ENCODE results near the gene PLPP4. TPM values are rescaled to one million over a fixed set of nuclear protein-coding genes. Genes with fewer than 3 reads are reported as not detected.

Gene PLPP4
- polyA plus RNA-seq, 6 donors from 2014 or later: not detected

- ATAC-seq (ENCODE audit: low read depth in 2 of 2): no peak
- no peak for DNase-seq
- no peak overlapping the region for H3K27ac Mint-ChIP-seq
- peaks cover 0 to 5% (median 0%) of the 10 kb centered on the region in 3 donors for H3K27me3 Mint-ChIP-seq
- H3K4me3 Mint-ChIP-seq: no peak overlapping the region
- no peaks in the 10 kb centered on the region for H3K4me1 Mint-ChIP-seq
- H3K9me3 Mint-ChIP-seq: peaks cover 4 to 30% (median 21%) of the 10 kb centered on the region in 7 donors
- no peaks in the 10 kb centered on the region for H3K36me3 Mint-ChIP-seq
Observed at GRCh38 chr10:120553911-120554310, 96.9 kb downstream of the PLPP4 start.

- no peak overlapping the region for H3K4me3 Mint-ChIP-seq
- ATAC-seq (ENCODE audit: low read depth in 2 of 2): no peak
Observed at GRCh38 chr10:120555436-120555835, 98.4 kb downstream of the PLPP4 start.

GRCh38 chr10:120555842-120556532 is 99.0 kb downstream of the PLPP4 start:
- DNase-seq (no peak), ATAC-seq (ENCODE audit: low read depth in 2 of 2) (no peak)
- H3K27ac Mint-ChIP-seq: no peak overlapping the region
- no peak overlapping the region for H3K4me3 Mint-ChIP-seq
- no peaks in the 10 kb centered on the region for H3K4me1 Mint-ChIP-seq
- no peaks in the 10 kb centered on the region for H3K36me3 Mint-ChIP-seq
- H3K27me3 Mint-ChIP-seq: peaks cover 0 to 5% (median 0%) of the 10 kb centered on the region in 3 donors
- peaks cover 4 to 30% (median 21%) of the 10 kb centered on the region in 7 donors for H3K9me3 Mint-ChIP-seq

More at GRCh38 chr10:120555436-120555835, 98.4 kb downstream of the PLPP4 start:
- no peaks in the 10 kb centered on the region for H3K36me3 Mint-ChIP-seq
- H3K9me3 Mint-ChIP-seq: peaks cover 4 to 30% (median 21%) of the 10 kb centered on the region in 7 donors
- DNase-seq: no peak
- H3K27me3 Mint-ChIP-seq: peaks cover 0 to 5% (median 0%) of the 10 kb centered on the region in 3 donors
- H3K4me1 Mint-ChIP-seq: no peaks in the 10 kb centered on the region
- no peak overlapping the region for H3K27ac Mint-ChIP-seq

DNA sequence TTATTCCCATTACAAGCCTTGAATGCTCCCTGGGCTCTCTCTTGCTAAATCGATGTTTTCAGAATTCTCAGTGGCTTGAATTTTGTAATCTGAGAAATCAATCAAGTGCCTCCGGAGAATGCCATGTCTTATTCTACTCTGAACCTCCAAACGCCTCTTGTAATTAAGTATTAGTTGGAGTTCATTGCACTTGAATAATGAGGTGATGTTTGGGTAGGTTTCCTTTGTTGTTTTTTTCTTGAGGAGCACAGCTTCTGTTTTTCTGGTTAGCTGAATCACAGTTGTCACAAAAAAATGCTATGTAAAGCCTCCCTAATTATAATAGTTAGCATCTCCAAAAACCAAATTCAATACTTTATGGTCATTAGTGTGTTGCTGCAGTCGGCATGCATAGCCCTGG is 100.3 kb downstream of the PLPP4 start:
- H3K9me3 Mint-ChIP-seq: peaks cover 4 to 29% (median 15%) of the 10 kb centered on the region in 7 donors
- H3K27ac Mint-ChIP-seq: no peak overlapping the region
- DNase-seq (no peak), ATAC-seq (ENCODE audit: low read depth in 2 of 2) (no peak)
- no peaks in the 10 kb centered on the region for H3K36me3 Mint-ChIP-seq
- peaks cover 0 to 5% (median 0%) of the 10 kb centered on the region in 3 donors for H3K27me3 Mint-ChIP-seq
- H3K4me3 Mint-ChIP-seq: no peak overlapping the region
- no peaks in the 10 kb centered on the region for H3K4me1 Mint-ChIP-seq

DNA sequence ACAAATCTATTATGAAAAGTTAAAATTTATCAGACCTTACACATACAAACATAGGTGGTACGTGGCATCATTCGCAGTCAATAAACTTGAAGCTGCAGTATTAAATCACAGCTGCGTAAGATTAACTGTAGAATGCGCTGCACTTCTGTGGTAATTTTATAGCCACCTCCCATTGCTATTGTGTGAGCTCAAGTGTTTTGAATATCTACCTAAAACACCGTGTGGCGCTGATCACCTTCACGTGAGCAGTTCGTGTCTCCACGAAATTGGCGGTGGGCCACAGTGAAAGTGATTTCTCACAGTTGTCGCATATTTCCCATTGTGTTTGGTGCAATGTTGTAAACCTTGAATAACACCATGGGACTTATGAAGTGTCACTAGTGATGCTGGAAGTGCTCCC is 102.8 kb downstream of the PLPP4 start:
- Mint-ChIP-seq H3K27me3 (peaks cover 0 to 5% (median 0%) of the 10 kb centered on the region in 3 donors), H3K27ac (no peak overlapping the region), H3K36me3 (no peaks in the 10 kb centered on the region), H3K4me3 (no peak overlapping the region), H3K4me1 (no peaks in the 10 kb centered on the region), H3K9me3 (peaks cover 0 to 16% (median 0%) of the 10 kb centered on the region in 7 donors)
- ATAC-seq (ENCODE audit: low read depth in 2 of 2) (no peak), DNase-seq (no peak)

DNA sequence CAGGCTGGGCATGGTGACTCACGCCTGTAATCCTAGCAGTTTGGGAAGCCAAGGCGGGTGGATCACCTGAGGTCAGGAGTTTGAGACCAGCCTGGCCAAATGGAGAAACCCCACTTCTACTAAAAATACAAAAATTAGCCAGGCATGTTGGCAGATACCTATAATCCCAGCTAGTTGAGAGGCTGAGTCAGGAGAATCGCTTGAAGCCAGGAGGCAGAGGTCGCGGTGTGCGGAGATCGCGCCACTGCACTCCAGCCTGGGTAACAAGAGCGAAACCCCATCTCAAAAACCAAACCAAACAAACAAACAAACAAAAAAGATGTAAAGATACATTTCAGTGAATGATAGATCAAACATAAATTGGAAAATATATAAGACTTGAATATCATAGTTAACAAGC is 105.9 kb downstream of the PLPP4 start:
- no peak for ATAC-seq (ENCODE audit: low read depth in 2 of 2)
- Mint-ChIP-seq H3K27ac (no peak overlapping the region), H3K36me3 (no peaks in the 10 kb centered on the region), H3K4me1 (no peaks in the 10 kb centered on the region), H3K4me3 (no peak overlapping the region), H3K9me3 (peaks cover 0 to 2% (median 0%) of the 10 kb centered on the region in 7 donors), H3K27me3 (no peaks in the 10 kb centered on the region)
- no peak for DNase-seq

GRCh38 chr10:120570418-120570817 is 113.4 kb downstream of the PLPP4 start:
- Mint-ChIP-seq H3K36me3 (no peaks in the 10 kb centered on the region), H3K27me3 (peaks cover 0 to 5% (median 4%) of the 10 kb centered on the region in 3 donors), H3K4me3 (no peak overlapping the region), H3K9me3 (peaks cover 0 to 1% (median 0%) of the 10 kb centered on the region in 7 donors), H3K4me1 (no peaks in the 10 kb centered on the region), H3K27ac (no peak overlapping the region)
- DNase-seq (no peak), ATAC-seq (ENCODE audit: low read depth in 2 of 2) (no peak)

DNA sequence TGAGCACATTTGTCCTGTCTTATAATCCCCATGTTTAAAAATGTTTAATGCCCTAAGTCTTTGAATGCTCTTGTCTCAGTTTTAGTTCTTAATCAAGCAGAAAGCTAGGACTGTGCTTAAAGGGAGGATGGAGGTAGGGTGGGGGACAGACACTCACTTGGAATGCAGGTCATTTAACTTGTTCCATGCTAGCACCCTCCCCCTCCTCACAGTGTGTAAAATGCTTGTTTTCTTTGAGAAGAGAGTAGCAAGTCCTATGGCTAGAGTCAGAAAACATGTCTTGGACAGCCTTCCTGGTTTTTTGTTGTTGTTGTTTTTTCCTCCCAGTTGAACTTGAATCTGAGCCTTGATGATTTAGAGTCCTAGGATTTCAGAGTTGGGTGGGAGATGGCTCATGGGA is 114.2 kb downstream of the PLPP4 start:
- DNase-seq (no peak), ATAC-seq (ENCODE audit: low read depth in 2 of 2) (no peak)
- Mint-ChIP-seq H3K9me3 (peaks cover 0 to 1% (median 0%) of the 10 kb centered on the region in 7 donors), H3K27me3 (peaks cover 3 to 5% (median 4%) of the 10 kb centered on the region in 3 donors), H3K4me1 (no peaks in the 10 kb centered on the region), H3K4me3 (no peak overlapping the region), H3K27ac (no peak overlapping the region), H3K36me3 (no peaks in the 10 kb centered on the region)

GRCh38 chr10:120572307-120572706 is 115.3 kb downstream of the PLPP4 start:
- ATAC-seq (ENCODE audit: low read depth in 2 of 2) (no peak), DNase-seq (no peak)
- Mint-ChIP-seq H3K36me3 (no peaks in the 10 kb centered on the region), H3K9me3 (peaks cover 0 to 4% (median 0%) of the 10 kb centered on the region in 7 donors), H3K4me3 (no peak overlapping the region), H3K4me1 (no peaks in the 10 kb centered on the region), H3K27ac (no peak overlapping the region), H3K27me3 (peaks cover 4 to 7% (median 5%) of the 10 kb centered on the region in 3 donors)

- no peak overlapping the region for H3K27ac Mint-ChIP-seq
- no peaks in the 10 kb centered on the region for H3K4me1 Mint-ChIP-seq
- H3K36me3 Mint-ChIP-seq: no peaks in the 10 kb centered on the region
- ATAC-seq (ENCODE audit: low read depth in 2 of 2) (no peak), DNase-seq (no peak)
- H3K9me3 Mint-ChIP-seq: peaks cover 0 to 4% (median under 1%) of the 10 kb centered on the region in 7 donors
- no peak overlapping the region for H3K4me3 Mint-ChIP-seq
- H3K27me3 Mint-ChIP-seq: peaks cover 4 to 7% (median 5%) of the 10 kb centered on the region in 3 donors
Observed at GRCh38 chr10:120573355-120573754, 116.3 kb downstream of the PLPP4 start.

DNA sequence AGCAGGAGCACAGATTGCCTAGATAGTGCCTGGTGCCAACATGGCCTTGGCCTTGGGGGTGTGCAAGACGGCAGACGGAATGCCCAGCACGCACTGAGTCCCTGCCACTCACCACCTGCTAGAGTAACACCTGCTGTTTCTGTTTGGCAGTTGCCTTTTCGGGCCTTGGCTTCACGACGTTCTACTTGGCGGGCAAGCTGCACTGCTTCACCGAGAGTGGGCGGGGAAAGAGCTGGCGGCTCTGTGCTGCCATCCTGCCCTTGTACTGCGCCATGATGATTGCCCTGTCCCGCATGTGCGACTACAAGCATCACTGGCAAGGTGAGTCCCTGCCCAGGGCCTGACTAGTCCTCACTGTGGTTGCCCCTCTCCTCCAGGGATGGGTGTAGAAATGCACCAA is 118.0 kb downstream of the PLPP4 start:
- no peak for ATAC-seq (ENCODE audit: low read depth in 2 of 2)

GRCh38 chr10:120575411-120575810 is 118.4 kb downstream of the PLPP4 start:
- ATAC-seq (ENCODE audit: low read depth in 2 of 2) (no peak), DNase-seq (no peak)
- no peak overlapping the region for H3K27ac Mint-ChIP-seq
- H3K4me3 Mint-ChIP-seq: no peak overlapping the region
- no peaks in the 10 kb centered on the region for H3K36me3 Mint-ChIP-seq
- peaks cover 0 to 4% (median 1%) of the 10 kb centered on the region in 7 donors for H3K9me3 Mint-ChIP-seq
- H3K4me1 Mint-ChIP-seq: no peaks in the 10 kb centered on the region
- H3K27me3 Mint-ChIP-seq: peaks cover 0 to 7% (median 4%) of the 10 kb centered on the region in 3 donors

More for the DNA sequence above, 118.0 kb downstream of the PLPP4 start:
- Mint-ChIP-seq H3K4me3 (no peak overlapping the region), H3K4me1 (no peaks in the 10 kb centered on the region), H3K36me3 (no peaks in the 10 kb centered on the region), H3K9me3 (peaks cover 0 to 4% (median 1%) of the 10 kb centered on the region in 7 donors), H3K27me3 (peaks cover 0 to 7% (median 4%) of the 10 kb centered on the region in 3 donors), H3K27ac (no peak overlapping the region)
- DNase-seq: no peak

DNA sequence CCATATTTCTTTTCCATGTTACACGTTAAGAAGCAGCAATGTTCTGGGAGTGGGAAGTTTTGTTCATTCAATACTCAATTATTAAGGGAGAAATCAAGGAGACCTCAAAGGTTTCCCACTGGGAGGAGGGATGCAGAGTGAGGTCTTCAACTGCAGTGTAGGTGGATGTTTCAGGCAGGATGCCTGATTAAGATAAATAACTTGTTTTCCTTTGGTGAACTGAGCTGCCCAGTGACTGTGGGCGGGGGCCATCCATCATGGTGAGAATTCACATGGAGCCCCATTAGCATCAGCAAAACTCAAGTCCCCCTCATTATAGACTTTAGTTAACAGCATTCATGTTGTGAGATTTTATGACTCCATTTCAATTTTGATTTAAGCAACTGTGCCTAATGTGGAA is 121.1 kb downstream of the PLPP4 start:
- Mint-ChIP-seq H3K9me3 (peaks cover 0 to 16% (median 1%) of the 10 kb centered on the region in 7 donors), H3K27ac (no peak overlapping the region), H3K4me3 (no peak overlapping the region), H3K36me3 (no peaks in the 10 kb centered on the region), H3K27me3 (peaks cover 0 to 7% (median 0%) of the 10 kb centered on the region in 3 donors), H3K4me1 (no peaks in the 10 kb centered on the region)
- no peak for ATAC-seq (ENCODE audit: low read depth in 2 of 2)
- DNase-seq: no peak

DNA sequence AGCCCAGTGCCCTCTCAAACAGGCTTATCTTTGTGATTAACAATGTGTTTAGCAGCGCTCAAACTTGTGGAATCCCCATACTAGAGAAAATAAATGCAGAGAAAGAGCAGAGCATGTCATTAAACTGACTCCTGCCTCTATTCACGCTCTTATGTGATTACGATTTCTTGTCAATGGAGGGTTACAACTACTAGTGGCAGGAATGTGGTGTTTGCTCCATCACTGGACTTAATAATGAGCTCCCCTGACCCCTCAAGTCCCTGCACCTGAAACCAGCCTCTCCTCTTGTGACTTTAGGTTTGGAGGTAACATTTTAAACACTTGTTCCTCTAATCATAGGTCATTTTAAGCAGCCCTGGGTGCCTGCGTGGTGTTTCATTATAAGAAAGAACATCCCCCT is 121.9 kb downstream of the PLPP4 start:
- no peak overlapping the region for H3K27ac Mint-ChIP-seq
- no peak for DNase-seq

More for the DNA sequence above, 121.9 kb downstream of the PLPP4 start:
- H3K27me3 Mint-ChIP-seq: peaks cover 0 to 7% (median 0%) of the 10 kb centered on the region in 3 donors
- peak overlapping the region in 1 of 8 donors; percentile 36 for H3K4me3 Mint-ChIP-seq
- H3K9me3 Mint-ChIP-seq: peaks cover 0 to 16% (median 1%) of the 10 kb centered on the region in 7 donors
- H3K4me1 Mint-ChIP-seq: no peaks in the 10 kb centered on the region
- ATAC-seq (ENCODE audit: low read depth in 2 of 2): no peak
- H3K36me3 Mint-ChIP-seq: no peaks in the 10 kb centered on the region
